ENCODE measurements around the gene RAB11FIP4.
A peak's percentile ranks its signal among the peaks of the same experiment; 100 is the strongest.

The RAB11FIP4 gene

DNA sequence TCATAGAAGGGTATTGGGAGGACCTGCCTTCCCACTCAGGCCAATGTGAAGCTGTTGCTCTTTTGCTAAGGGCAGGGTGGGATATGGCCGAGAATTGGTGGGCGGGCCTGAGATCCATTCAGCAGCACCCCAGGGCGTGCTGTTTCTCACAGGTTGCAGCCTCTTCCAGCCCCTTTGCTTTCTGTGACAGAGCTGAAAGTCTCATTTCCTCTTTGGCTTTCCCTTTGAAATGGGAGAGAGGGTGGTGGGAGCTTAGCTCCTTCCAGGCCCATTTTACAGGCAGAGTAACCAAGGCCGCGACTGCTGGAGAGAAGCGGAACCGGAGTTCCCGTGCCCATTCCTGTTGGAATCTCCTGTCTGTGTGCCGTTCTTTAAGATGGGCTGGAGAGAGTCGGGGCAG lies 183.0 kb downstream of the RAB11FIP4 start:
- TF ChIP-seq, protein P1, sequence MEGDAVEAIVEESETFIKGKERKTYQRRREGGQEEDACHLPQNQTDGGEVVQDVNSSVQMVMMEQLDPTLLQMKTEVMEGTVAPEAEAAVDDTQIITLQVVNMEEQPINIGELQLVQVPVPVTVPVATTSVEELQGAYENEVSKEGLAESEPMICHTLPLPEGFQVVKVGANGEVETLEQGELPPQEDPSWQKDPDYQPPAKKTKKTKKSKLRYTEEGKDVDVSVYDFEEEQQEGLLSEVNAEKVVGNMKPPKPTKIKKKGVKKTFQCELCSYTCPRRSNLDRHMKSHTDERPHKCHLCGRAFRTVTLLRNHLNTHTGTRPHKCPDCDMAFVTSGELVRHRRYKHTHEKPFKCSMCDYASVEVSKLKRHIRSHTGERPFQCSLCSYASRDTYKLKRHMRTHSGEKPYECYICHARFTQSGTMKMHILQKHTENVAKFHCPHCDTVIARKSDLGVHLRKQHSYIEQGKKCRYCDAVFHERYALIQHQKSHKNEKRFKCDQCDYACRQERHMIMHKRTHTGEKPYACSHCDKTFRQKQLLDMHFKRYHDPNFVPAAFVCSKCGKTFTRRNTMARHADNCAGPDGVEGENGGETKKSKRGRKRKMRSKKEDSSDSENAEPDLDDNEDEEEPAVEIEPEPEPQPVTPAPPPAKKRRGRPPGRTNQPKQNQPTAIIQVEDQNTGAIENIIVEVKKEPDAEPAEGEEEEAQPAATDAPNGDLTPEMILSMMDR (IDR thresholded peaks at IDR 0.05; ENCODE audit: control extremely low read depth, extremely low read depth, low read depth, missing control alignments), result no peak
- DNase-seq (ENCODE audit: extremely low spot score), result no peak
- POLR2A ChIA-PET, result no interaction called here
- CTCF ChIA-PET, result interaction anchor here (1.0 to 1.2 kb wide), 3 partner anchors 8 to 50 kb away, joined by 3 read pairs; no protein-coding TSS in a partner anchor

DNA sequence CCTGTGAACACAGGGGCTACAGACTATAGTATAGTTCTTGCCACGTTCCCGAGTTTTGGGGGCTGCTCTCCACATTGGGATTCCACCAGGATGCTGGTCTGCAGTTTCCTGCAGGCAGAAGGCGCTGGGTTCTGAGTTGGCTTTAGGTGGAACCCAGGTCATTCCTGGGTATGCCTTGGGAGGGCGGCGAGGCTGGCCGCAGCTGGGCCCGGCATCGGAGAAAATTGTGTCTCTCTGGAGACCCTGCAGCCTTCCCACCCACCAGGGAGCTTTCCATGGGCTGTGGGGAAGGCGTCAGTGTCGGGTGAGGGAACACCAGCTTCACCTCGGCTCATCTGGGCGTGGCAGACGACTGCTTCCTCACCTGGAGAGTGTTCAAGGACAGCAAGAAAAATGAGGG lies 183.6 kb downstream of the RAB11FIP4 start:
- POLR2A ChIA-PET, result no interaction called here

DNA sequence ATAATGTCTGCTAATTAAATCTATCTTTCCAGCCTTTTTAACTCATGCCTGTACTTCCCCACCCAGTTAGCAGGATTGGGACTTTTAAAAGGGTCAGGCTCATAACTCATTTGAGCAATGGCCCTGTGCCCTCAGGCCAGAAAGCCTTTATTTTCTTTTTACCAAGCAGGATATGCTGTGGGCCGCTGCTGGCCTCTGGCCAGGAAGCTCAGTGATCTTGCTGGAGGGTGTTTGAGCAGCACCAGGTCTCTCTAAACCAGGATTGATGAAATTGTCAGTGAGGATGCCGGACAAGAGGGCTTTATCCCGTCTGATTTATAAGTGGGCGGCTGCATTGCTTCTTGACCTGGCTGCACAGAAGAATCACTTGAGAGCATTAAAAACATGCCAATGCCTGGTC lies 187.8 kb downstream of the RAB11FIP4 start:
- ChIA-PET POLR2A (no interaction called here), CTCF (no interaction called here)
- DNase-seq (ENCODE audit: extremely low spot score), result no peak
- TF ChIP-seq, protein P1 (IDR thresholded peaks at IDR 0.05; ENCODE audit: control extremely low read depth, extremely low read depth, low read depth, missing control alignments), result no peak

More for the DNA sequence above, 183.6 kb downstream of the RAB11FIP4 start:
- CTCF ChIA-PET, result interaction anchor here (1.0 kb wide), 1 partner anchor 51 kb away, joined by 3 read pairs; no protein-coding TSS in a partner anchor
- TF ChIP-seq, protein P1 (IDR thresholded peaks at IDR 0.05; ENCODE audit: control extremely low read depth, extremely low read depth, low read depth, missing control alignments), result no peak
- DNase-seq (ENCODE audit: extremely low spot score), result no peak

DNA sequence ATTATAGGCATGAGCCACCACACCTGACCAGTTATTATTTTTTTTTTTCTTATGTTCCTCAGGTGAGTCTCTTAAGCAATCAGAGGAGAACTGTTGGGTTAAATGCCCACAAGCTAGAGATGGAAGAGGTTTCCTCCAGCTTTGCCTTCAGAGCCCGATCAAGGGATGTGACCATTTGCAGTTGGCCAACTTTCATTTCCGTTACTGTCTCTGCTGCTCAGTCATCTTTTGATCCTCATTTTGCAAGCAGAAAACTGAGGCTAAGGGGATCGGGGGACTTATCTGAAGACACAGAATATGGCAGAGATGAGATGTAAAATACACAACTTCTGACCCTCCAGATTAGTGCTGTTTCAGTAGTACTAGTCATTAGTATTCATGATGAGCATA lies 188.8 kb downstream of the RAB11FIP4 start:
- DNase-seq (ENCODE audit: extremely low spot score), result no peak
- TF ChIP-seq, protein P1 (IDR thresholded peaks at IDR 0.05; ENCODE audit: control extremely low read depth, extremely low read depth, low read depth, missing control alignments), result no peak
- ChIA-PET CTCF (interaction anchor here (1.4 to 1.8 kb wide), 2 partner anchors 14 to 46 kb away, joined by 5 read pairs; no protein-coding TSS in a partner anchor), POLR2A (no interaction called here)

DNA sequence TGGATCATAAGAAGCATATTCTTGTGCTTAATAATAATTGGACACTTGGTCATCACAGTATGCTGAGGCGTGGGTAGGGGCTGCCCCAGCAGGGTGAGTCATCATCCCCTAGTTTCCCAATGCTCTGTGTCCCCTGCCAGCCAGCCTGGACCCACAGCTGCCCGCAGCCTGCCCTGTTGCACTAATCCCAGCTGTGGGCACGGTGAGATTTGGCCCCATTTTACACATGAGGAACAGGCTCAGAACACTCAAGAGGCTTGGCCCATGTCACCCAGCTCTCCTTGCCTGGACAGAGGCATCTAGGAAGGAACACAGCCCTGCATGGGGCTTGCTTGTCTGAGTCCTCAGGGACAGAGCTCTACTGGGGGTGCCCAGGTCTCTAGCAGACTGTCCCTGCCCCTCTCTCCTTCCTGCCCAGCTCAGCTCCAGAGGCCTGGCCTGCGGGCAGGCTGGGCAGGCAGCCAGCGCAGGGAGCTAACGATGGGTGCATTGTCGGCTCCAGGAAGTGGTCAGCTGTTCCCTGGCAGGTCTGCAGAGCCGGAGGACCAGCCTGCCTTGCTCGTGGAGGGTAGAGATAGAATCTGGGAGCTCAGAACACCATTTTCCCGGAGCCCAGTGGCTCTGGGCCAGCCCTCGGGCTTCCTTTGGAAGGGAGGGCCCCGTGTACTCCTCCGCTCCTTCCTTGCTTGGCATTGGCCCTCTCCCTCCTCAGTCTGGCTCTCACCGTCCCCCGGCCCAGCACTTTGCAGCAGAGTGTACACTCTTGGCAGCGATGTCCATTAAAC lies 189.4 kb downstream of the RAB11FIP4 start:
- peak; percentile 61 for DNase-seq (ENCODE audit: extremely low spot score)
- POLR2A ChIA-PET, result no interaction called here
- CTCF ChIA-PET, result interaction anchor here (0.8 to 1.8 kb wide), 4 partner anchors 15 to 262 kb away, joined by 3 to 5 read pairs (median 4); no protein-coding TSS in a partner anchor
- TF ChIP-seq, protein P1 (IDR thresholded peaks at IDR 0.05; ENCODE audit: control extremely low read depth, extremely low read depth, low read depth, missing control alignments), result no peak

DNA sequence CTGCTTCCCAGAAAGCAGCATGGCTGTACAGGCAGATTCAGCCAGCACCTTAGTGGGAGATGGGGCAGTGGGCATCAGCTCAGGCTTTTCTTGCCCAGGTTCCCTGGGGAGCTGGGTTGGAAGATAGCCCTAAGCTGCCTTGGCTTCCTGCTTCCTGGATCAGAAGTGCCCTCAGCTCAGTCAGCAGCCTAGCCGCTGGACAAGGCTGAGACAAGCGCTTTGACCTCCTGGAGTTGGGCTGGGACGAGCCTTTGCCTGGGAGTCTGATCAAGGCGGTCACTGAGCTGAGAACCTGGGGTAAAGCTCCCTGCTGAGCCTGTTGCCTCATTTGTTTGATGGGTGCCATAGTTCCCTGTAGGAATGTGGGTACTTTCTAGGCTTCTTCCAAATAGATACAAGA lies 190.0 kb downstream of the RAB11FIP4 start:
- ChIA-PET POLR2A (interaction anchor here (0.5 kb wide), 1 partner anchor 406 kb away, joined by 8 read pairs; no protein-coding TSS in a partner anchor), CTCF (interaction anchor here (0.8 to 1.8 kb wide), 3 partner anchors 22 to 261 kb away, joined by 3 to 5 read pairs (median 3); no protein-coding TSS in a partner anchor)
- DNase-seq (ENCODE audit: extremely low spot score), result no peak
- TF ChIP-seq, protein P1 (IDR thresholded peaks at IDR 0.05; ENCODE audit: control extremely low read depth, extremely low read depth, low read depth, missing control alignments), result no peak
